Measurements from ENCODE around the gene SFT2D1. TPM values are rescaled to one million over a fixed set of nuclear protein-coding genes. Genes with fewer than 3 reads are reported as not detected.
"Not testable (repeated sequence)": the region's sequence is repeated elsewhere in the genome, so short reads cannot be mapped to it uniquely, and the experiment has no call there.

SFT2D1 gene
- total RNA-seq, 1 donor from 2014 or later, result 48.9 TPM

DNA sequence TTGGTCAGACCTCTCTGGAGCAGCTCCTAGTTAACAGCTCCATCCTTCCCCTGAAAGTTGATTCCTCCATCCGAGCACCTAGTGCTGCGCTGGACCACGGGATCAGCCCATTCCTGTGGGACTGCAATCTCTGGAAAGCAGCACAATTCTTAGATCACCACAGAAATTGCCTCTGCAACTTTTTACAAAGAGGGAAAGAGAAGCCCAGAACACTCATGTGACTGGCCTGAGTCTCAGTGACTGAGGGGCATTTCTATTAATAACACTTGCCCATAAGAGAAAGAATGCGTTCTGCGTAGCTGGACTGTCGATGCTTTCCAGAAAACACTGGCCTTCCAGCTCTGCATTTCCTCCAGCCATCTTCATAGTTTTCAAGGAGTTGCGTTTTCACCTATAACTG, 22.1 kb upstream of the SFT2D1 start:
- no peaks in the 10 kb centered on the region for H3K9me3 ChIP-seq (ENCODE audit: low read depth)
- no peak overlapping the region for H3K9ac ChIP-seq
- H3K36me3 Mint-ChIP-seq, result peaks cover 9% of the 10 kb centered on the region
- TF ChIP-seq EZH2phosphoT487 (IDR thresholded peaks at IDR 0.05) (no peak), EZH2 (IDR thresholded peaks at IDR 0.05) (no peak)
- TF ChIP-seq, protein P1, sequence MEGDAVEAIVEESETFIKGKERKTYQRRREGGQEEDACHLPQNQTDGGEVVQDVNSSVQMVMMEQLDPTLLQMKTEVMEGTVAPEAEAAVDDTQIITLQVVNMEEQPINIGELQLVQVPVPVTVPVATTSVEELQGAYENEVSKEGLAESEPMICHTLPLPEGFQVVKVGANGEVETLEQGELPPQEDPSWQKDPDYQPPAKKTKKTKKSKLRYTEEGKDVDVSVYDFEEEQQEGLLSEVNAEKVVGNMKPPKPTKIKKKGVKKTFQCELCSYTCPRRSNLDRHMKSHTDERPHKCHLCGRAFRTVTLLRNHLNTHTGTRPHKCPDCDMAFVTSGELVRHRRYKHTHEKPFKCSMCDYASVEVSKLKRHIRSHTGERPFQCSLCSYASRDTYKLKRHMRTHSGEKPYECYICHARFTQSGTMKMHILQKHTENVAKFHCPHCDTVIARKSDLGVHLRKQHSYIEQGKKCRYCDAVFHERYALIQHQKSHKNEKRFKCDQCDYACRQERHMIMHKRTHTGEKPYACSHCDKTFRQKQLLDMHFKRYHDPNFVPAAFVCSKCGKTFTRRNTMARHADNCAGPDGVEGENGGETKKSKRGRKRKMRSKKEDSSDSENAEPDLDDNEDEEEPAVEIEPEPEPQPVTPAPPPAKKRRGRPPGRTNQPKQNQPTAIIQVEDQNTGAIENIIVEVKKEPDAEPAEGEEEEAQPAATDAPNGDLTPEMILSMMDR (IDR thresholded peaks at IDR 0.05), result no peak
- H3F3A ChIP-seq (ENCODE audit: low read depth), result no peaks in the 10 kb centered on the region
- H3K27me3 ChIP-seq, result no peaks in the 10 kb centered on the region
- no peak overlapping the region for H3K4me3 ChIP-seq
- H3K79me2 ChIP-seq (ENCODE audit: low read depth), result no peaks in the 10 kb centered on the region
- peak overlapping the region; percentile 78 for H3K27ac Mint-ChIP-seq
- H3K4me3 Mint-ChIP-seq, result no peak overlapping the region
- H3K4me1 ChIP-seq, result peaks cover 16% of the 10 kb centered on the region
- H2AFZ ChIP-seq (replicated peaks), result no peak overlapping the region
- peaks cover 2% of the 10 kb centered on the region for H3K27me3 Mint-ChIP-seq (ENCODE audit: insufficient read depth, low read depth)
- no peak overlapping the region for H3K4me2 ChIP-seq
- no peaks in the 10 kb centered on the region for H3K36me3 ChIP-seq
- no peak overlapping the region for H3K27ac ChIP-seq
- no peaks in the 10 kb centered on the region for H4K20me1 ChIP-seq (ENCODE audit: low read depth)
- H3K9me3 Mint-ChIP-seq, result no peaks in the 10 kb centered on the region
- no peak for DNase-seq (ENCODE audit: low spot score)
- peaks cover 25% of the 10 kb centered on the region for H3K4me1 Mint-ChIP-seq

DNA sequence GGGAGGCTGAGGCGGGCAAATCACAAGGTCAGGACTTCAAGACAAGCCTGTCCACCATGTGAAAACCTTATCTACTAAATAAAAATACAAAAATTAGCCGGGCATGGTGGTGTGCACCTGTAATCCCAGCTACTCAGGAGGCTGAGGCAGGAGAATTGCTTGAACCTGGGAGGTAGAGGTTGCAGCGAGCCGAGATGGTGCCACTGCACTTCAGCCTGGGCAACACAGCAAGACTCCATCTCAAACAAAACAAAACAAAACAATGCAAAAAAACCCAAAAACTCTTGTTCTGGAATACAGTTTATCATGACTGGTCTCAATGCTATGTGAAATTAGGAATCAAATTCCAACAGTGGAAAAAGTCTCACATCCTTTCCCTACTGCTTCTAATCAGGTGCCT, 20.1 kb upstream of the SFT2D1 start:
- peaks cover 25% of the 10 kb centered on the region for H3K4me1 Mint-ChIP-seq
- not testable (repeated sequence) for H3K4me3 Mint-ChIP-seq

DNA sequence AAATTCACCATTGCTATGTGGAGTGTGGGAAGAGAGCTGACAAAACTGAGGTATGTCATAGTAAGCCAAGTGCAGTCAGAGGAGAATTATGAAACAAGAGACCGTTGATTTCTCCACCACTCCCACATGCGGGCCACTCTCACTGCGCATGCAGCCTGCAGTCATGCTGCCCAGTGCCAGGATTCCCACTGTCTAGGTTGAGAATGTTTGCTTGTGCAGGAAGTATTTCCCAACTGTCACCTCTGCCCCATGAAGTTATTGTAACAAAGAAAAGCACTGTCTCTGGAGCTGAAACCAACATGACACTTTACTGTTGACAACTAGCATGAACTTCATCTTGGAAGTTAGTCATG, 18.7 kb upstream of the SFT2D1 start:
- Histone ChIP-seq H3K27me3 (no peaks in the 10 kb centered on the region), H3K9ac (no peak overlapping the region), H3F3A (ENCODE audit: low read depth) (no peaks in the 10 kb centered on the region), H3K27ac (no peak overlapping the region), H3K4me2 (no peak overlapping the region), H3K4me1 (peaks cover 13% of the 10 kb centered on the region), H2AFZ (replicated peaks) (no peak overlapping the region), H3K36me3 (no peaks in the 10 kb centered on the region), H3K9me3 (ENCODE audit: low read depth) (no peaks in the 10 kb centered on the region), H3K79me2 (ENCODE audit: low read depth) (no peaks in the 10 kb centered on the region), H3K4me3 (no peak overlapping the region), H4K20me1 (ENCODE audit: low read depth) (no peaks in the 10 kb centered on the region)
- peaks cover 6% of the 10 kb centered on the region for H3K36me3 Mint-ChIP-seq
- H3K4me3 Mint-ChIP-seq, result no peak overlapping the region
- no peak overlapping the region for H3K27ac Mint-ChIP-seq
- H3K9me3 Mint-ChIP-seq, result no peaks in the 10 kb centered on the region
- H3K27me3 Mint-ChIP-seq (ENCODE audit: insufficient read depth, low read depth), result no peaks in the 10 kb centered on the region
- TF ChIP-seq, protein P1 (IDR thresholded peaks at IDR 0.05), result no peak
- TF ChIP-seq EZH2 (IDR thresholded peaks at IDR 0.05), result no peak
- no peak for TF ChIP-seq EZH2phosphoT487 (IDR thresholded peaks at IDR 0.05)
- DNase-seq (ENCODE audit: low spot score), result no peak
- H3K4me1 Mint-ChIP-seq, result peaks cover 22% of the 10 kb centered on the region

More for the DNA sequence above, 20.1 kb upstream of the SFT2D1 start:
- not testable (repeated sequence) for H3K9ac ChIP-seq; H3K36me3 Mint-ChIP-seq; H3K9me3 Mint-ChIP-seq; H3K27ac ChIP-seq; H3K79me2 ChIP-seq (ENCODE audit: low read depth); H3K4me3 ChIP-seq; H3K27me3 Mint-ChIP-seq (ENCODE audit: insufficient read depth, low read depth); H4K20me1 ChIP-seq (ENCODE audit: low read depth); H3K9me3 ChIP-seq (ENCODE audit: low read depth); H2AFZ ChIP-seq (replicated peaks); H3K36me3 ChIP-seq; H3F3A ChIP-seq (ENCODE audit: low read depth); H3K4me2 ChIP-seq; DNase-seq (ENCODE audit: low spot score); H3K27me3 ChIP-seq; H3K27ac Mint-ChIP-seq
- H3K4me1 ChIP-seq, result peaks cover 16% of the 10 kb centered on the region

DNA sequence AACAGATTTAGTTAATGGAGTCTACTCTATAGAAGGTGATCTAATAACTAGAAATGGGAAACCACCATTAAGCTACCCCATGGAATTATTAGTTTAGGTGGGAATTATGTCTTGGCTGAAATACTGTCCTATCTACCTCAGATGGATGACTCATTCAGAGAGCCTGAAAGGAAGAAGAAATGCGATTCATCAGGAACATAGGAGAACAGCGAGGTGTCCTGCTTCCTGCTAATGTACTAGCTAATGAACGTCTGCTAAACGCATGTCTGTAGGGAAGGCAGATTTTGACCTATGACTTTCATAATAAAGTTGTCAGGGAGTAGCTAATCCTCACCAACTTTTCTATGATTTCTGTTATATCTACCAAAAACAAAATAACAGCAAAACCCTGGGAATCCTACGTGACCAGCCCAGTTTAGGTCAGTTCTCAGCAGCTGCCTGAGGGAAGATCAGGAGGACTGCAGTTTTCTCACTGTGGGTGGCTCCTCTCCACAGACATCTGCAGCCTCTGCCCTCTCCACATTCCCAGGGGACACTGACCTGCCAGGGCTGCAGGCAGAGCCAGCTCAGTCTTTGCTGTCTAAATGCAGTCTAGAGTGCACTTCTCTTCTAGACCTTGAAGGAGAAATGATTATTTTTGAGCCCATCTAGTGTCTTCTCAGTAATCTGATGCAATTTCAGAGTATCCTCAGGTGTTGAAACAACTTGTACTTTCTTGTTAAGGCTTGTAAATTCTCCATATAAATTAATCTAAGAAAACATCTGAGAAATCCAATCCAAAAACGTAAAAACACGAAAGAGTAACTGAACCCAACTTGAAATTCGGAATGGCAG, 18.1 kb upstream of the SFT2D1 start:
- H3K4me3 Mint-ChIP-seq, result no peak overlapping the region
- H3K9me3 ChIP-seq (ENCODE audit: low read depth), result no peaks in the 10 kb centered on the region
- no peak overlapping the region for H2AFZ ChIP-seq (replicated peaks)
- peaks cover 6% of the 10 kb centered on the region for H3K36me3 Mint-ChIP-seq
- no peak for DNase-seq (ENCODE audit: low spot score)
- no peaks in the 10 kb centered on the region for H4K20me1 ChIP-seq (ENCODE audit: low read depth)
- H3K4me1 ChIP-seq, result peaks cover 8% of the 10 kb centered on the region
- H3K36me3 ChIP-seq, result no peaks in the 10 kb centered on the region
- no peaks in the 10 kb centered on the region for H3K9me3 Mint-ChIP-seq
- H3F3A ChIP-seq (ENCODE audit: low read depth), result no peaks in the 10 kb centered on the region
- no peak overlapping the region for H3K4me3 ChIP-seq
- H3K4me1 Mint-ChIP-seq, result peaks cover 17% of the 10 kb centered on the region
- no peaks in the 10 kb centered on the region for H3K79me2 ChIP-seq (ENCODE audit: low read depth)
- no peaks in the 10 kb centered on the region for H3K27me3 ChIP-seq
- no peak overlapping the region for H3K9ac ChIP-seq
- no peak overlapping the region for H3K4me2 ChIP-seq
- H3K27ac Mint-ChIP-seq, result no peak overlapping the region
- H3K27me3 Mint-ChIP-seq (ENCODE audit: insufficient read depth, low read depth), result peaks cover 3% of the 10 kb centered on the region
- no peak for TF ChIP-seq EZH2phosphoT487 (IDR thresholded peaks at IDR 0.05)
- TF ChIP-seq EZH2 (IDR thresholded peaks at IDR 0.05), result no peak
- TF ChIP-seq, protein P1 (IDR thresholded peaks at IDR 0.05), result no peak
- no peak overlapping the region for H3K27ac ChIP-seq
